Measurements from ENCODE around the gene SHKBP1.

SHKBP1 gene

DNA sequence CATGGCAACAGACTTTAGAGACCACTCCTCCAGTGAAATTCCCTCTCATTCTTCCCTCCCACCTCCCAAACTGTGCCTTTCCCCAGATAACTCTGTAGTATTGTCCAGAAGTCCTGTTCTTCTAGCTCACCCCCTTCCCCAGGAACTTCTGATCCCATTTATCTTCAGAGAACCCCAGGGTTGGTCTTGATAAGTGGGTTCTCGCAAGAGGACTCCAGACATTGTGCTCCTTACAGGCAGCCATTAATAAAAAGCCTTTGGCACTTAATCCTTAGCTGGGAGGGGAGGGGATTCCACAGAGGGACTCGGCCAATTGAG lies 26.4 kb downstream of the SHKBP1 start:
- no peak for DNase-seq (ENCODE audit: low read depth)

DNA sequence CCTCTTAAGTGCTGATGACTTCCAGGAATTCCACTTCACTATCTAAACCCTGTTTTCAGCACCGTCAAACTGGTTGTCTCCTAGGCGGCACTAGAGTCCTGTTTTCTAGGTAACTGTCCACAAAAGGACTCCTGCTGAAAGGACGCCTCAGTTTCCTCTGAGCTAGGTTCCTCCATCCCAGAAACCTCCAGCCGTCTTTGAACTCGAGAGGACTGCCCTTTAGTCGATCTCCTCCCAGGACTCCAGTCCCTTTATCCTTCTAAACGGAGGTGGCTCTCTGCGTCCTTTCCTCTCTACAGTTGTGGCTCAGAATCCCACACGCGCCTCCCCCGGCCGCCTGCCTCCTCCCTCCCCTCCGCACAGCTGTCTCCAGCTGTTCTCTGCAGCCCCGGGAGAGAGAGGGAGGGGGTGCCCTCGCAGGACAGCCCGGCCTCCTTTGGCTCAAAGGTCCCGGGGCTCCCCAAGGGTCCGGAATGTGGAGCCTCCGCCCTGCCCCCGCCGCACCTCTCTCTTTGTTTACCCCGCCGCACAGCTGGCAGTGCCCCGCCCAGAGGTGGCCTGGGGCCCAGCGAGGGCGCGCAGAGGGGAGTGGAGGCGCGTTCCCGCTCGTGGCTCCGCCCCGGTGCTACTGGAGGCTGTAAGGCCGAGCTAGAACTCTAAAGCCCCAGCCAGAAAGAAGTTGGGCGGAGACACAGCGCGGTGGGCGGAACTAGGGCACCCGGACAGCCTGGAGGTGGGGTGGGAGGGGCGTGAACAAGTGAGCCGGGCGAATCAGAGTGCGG lies 26.9 kb downstream of the SHKBP1 start:
- peak; percentile 93 for DNase-seq (ENCODE audit: low read depth)

DNA sequence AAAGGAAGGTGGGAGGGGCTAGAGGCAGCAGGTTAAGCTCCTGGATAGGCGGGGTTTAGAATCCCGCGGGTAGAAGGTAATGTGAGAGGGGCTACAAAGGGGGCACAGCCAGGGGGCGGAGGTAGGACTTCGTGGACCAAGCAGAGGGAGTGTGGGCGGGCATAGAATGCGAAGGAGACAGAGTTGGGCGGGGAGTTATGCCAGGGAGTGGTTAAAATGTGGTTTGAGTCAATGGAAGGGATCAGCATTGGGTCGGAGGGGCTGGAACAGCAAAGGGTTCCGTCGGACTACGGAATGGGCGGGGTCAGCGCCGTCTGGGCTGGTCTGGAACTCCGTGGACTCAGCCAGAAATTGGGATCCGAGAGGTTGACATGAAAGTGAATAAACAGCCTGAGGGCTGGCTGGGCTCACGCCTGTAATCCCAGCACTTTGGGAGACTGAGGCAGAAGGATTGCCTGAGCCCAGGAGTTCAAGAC lies 27.5 kb downstream of the SHKBP1 start:
- no peak for DNase-seq (ENCODE audit: low read depth)

DNA sequence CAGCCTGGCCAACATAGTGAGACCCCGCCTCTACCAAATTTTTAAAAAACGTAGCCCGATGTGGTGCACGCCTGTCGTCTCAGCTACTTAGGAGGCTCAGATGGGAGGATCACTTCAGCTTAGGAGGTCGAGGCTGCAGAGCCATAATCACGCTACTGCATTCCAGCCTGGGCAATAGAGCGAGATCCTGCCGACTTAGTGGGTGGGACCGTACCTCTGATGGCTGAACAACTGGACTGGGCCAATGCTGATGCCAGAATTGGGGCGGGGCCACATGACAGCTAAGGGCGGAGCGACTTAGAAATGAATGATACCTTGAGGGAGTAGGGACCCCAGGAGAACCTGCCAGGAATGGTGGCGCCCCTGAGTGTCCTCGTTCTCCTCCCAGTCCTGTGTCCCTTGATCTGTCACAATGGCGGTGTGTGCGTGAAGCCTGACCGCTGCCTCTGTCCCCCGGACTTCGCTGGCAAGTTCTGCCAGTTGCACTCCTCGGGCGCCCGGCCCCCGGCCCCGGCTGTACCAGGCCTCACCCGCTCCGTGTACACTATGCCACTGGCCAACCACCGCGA lies 28.1 kb downstream of the SHKBP1 start:
- DNase-seq (ENCODE audit: low read depth) = no peak

DNA sequence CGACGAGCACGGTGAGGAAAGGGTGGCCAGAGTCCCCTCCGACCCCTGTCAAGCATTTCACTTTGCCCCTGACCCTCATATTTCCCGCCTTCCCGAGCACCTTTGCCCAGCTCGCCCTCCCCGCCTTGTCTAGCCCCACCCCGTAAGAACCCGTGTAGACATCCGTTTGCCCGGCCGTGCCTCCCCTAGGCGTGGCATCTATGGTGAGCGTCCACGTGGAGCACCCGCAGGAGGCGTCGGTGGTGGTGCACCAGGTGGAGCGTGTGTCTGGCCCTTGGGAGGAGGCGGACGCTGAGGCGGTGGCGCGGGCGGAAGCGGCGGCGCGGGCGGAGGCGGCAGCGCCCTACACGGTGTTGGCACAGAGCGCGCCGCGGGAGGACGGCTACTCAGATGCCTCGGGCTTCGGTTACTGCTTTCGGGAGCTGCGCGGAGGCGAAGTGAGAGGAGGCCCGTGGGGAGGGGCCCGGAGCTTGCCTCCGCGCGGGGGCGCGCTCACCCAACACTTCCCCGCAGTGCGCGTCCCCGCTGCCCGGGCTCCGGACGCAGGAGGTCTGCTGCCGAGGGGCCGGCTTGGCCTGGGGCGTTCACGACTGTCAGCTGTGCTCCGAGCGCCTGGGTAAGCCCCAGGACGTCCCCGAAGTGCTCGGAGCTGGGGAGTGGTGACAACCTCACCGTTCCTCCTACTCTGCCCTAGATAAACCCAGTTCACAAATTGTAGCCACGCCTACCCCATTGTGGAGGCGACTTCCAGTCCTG lies 28.7 kb downstream of the SHKBP1 start:
- peak; percentile 59 for DNase-seq (ENCODE audit: low read depth)

DNA sequence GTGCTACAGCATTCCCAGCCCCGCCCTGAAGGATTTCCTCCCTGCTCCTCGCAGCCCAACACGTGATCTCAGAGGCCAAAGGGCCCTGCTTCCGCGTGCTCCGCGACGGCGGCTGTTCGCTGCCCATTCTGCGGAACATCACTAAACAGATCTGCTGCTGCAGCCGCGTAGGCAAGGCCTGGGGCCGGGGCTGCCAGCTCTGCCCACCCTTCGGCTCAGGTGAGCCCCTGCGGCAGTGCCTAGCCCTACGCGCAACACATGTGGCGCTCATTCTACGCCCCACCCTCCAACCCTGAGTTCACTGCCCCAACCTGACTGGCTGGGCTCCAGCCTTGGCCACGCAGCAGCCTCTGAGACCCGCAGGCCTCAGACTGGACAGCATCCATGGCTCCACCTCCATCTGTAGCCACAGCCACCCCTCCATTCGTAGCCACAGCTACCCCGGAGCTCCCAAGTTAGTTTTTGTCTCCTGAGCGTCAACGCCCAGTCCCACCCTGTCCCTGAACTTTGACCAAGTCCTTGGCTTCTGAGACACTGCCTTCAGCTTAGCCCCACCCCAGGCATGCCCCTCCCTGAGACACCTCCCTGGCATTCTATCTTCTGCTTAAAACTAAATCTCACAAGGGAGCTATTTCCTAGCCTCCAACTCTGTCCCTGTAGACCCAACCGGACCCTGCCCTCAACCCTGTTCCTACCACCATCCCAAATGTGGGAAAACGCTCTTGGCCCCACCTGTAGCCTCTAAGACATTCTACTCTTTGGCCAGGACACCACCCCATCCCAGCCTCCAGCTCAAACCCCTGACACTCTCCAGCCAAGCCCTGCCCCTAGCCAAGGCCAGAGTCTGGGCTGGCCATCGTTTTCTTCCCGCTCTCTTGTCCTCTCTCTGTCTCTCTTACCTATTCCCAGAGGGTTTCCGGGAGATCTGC lies 30.9 kb downstream of the SHKBP1 start:
- no peak for DNase-seq (ENCODE audit: low read depth)

DNA sequence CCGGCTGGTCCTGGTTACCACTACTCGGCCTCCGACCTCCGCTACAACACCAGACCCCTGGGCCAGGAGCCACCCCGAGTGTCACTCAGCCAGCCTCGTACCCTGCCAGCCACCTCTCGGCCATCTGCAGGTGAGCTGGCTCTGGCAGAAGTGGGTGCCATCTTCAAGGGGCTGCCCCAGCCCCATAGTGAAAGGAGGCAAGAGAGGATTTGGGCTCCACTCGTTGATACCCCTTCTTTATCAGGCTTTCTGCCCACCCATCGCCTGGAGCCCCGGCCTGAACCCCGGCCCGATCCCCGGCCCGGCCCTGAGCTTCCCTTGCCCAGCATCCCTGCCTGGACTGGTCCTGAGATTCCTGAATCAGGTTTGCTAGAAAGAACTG lies 31.6 kb downstream of the SHKBP1 start:
- DNase-seq (ENCODE audit: low read depth) = no peak

DNA sequence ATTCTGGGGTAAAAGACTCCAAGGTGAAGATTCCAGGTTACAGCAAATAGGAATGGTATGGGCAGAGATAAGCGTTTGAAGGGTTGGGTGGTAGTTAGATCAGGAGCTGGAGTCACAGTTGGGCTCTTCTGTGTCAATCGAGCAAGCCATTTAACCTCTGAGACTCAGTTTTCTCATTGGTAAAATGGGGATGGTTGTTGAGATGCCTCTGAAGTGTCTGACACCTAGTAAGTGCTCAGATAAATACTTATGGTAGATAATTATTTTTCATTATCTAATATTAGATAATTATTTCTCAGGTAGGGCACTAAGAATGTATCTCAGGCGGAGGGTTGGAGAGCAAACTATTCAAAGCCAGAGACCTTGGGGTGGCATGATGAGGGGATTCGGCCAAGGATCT lies 32.3 kb downstream of the SHKBP1 start:
- no peak for DNase-seq (ENCODE audit: low read depth)

DNA sequence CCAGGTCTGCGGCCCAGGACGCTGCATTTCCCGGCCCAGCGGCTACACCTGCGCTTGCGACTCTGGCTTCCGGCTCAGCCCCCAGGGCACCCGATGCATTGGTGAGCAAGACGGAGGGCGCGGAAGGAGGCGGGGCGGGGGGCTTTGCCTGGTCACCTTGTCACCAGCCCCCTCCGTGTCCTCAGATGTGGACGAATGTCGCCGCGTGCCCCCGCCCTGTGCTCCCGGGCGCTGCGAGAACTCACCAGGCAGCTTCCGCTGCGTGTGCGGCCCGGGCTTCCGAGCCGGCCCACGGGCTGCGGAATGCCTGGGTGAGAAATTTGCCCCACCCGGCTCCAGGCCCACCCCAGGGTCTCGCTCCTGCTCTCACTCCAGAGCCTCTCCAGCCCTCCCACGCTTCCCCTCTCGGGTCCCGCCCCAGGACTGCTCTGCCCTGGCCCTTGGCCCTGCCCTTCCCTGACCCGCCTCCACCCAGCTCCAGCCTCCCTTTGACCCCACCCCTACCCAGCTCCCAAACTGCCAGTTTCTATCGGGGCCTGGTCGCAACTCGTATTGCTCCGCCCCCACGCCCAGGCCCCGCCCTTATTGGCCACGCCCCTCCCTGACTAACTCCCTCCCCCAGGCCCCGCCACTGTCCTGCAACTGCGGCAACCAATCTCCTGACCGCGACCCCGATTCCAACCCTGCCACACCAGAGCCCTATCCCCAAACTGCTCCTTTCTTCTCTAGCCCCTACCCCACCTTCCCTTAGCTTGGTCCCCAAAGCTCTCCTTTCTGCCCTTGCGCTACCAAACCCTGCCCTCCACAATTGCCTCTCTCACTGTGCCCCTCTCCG lies 33.1 kb downstream of the SHKBP1 start:
- DNase-seq (ENCODE audit: low read depth) = peak; percentile 80

DNA sequence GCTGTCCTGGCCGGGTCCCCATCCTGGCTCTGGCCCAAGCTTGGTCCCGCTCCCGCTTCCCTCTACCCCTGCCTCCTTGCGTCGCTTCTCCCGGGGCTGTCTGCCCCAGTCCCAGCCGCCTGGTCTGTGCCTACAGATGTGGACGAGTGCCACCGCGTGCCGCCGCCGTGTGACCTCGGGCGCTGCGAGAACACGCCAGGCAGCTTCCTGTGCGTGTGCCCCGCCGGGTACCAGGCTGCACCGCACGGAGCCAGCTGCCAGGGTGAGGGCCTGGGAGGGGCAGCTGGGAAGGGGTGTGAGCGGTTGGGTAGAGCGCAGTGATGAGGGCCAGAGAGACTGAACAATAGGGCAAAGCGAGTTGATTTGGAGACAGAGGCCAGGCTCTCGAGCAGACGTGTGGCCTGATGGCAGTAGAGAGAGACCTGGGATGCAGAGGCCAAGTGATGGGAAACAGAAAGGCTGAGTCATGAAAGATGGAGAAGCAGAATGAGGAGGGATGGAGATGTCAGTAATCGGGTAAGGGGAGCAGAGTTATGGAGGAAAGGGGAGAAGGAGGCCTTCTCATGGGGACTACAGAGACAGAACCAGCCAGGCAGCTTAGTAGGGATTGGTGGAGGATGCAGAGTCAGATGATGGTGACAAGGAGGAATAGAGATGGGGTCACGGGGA lies 33.9 kb downstream of the SHKBP1 start:
- no peak for DNase-seq (ENCODE audit: low read depth)

DNA sequence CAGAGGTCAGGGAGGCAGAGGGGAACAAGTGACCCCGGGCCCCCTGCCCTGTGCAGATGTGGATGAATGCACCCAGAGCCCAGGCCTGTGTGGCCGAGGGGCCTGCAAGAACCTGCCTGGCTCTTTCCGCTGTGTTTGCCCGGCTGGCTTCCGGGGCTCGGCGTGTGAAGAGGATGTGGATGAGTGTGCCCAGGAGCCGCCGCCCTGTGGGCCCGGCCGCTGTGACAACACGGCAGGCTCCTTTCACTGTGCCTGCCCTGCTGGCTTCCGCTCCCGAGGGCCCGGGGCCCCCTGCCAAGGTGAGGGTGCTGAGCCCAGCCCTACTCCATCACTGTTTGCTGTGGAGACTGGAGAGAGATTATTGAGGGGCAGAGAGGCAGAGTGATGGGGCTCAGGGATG lies 34.4 kb downstream of the SHKBP1 start:
- DNase-seq (ENCODE audit: low read depth) = no peak

DNA sequence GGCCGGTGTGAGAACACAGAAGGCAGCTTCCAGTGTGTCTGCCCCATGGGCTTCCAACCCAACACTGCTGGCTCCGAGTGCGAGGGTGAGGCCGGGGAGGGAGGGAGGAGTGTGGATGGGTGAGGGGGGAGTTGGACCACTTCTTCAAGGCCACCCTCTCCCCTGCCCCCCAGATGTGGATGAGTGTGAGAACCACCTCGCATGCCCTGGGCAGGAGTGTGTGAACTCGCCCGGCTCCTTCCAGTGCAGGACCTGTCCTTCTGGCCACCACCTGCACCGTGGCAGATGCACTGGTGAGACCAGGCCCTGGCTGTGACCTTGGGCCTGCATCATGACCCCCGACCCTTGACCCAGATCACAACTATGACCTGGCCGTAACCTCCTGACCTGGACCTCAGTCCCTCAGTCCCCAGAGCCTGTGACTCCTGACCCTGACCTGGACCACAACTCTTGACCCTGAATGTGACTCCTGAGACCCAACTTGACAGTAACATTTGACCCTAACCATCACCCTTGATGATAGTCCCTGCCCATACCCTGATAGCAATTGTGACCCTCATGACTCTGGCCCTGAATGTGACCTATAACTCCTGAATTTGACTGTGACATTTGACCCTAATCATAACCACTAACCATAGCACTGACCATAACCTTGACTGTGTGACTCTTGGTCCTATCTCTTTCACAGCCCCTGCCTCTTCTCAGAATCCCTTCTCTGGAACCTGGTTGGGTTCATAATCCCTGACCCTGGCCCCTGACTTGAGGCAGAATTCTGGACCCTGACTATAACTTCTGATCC lies 35.4 kb downstream of the SHKBP1 start:
- DNase-seq (ENCODE audit: low read depth) = no peak

DNA sequence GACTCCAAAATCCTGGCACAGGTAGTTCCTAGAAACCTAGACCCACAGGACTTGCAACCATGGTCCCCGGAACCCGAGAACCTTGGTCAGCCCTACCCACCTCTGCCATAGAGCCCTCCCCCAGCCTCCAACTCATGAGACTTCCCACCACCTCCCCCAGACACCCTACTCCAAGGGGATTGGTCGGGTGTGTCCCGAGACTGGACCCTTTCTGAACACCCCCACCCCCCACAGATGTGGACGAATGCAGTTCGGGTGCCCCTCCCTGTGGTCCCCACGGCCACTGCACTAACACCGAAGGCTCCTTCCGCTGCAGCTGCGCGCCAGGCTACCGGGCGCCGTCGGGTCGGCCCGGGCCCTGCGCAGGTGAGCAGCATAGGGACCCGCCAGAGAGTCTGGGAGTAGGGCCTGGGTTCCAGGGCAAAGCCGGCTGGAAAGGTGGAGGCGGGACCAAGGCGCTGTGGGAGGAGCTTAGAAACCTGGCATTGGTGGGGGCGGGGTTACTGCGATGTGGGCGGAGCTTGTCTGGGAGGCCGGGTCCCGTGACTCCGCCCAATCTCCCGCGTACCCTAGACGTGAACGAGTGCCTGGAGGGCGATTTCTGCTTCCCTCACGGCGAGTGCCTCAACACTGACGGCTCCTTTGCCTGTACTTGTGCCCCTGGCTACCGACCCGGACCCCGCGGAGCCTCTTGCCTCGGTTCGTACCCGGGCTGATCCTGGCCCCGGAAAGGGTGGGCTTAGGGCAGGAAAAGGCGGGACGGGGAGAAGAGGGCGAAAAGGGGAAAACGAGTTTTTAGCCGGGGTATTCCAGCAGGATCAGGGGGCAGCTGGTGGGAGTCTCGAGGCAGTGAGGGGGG lies 36.4 kb downstream of the SHKBP1 start:
- DNase-seq (ENCODE audit: low read depth) = peak; percentile 35

DNA sequence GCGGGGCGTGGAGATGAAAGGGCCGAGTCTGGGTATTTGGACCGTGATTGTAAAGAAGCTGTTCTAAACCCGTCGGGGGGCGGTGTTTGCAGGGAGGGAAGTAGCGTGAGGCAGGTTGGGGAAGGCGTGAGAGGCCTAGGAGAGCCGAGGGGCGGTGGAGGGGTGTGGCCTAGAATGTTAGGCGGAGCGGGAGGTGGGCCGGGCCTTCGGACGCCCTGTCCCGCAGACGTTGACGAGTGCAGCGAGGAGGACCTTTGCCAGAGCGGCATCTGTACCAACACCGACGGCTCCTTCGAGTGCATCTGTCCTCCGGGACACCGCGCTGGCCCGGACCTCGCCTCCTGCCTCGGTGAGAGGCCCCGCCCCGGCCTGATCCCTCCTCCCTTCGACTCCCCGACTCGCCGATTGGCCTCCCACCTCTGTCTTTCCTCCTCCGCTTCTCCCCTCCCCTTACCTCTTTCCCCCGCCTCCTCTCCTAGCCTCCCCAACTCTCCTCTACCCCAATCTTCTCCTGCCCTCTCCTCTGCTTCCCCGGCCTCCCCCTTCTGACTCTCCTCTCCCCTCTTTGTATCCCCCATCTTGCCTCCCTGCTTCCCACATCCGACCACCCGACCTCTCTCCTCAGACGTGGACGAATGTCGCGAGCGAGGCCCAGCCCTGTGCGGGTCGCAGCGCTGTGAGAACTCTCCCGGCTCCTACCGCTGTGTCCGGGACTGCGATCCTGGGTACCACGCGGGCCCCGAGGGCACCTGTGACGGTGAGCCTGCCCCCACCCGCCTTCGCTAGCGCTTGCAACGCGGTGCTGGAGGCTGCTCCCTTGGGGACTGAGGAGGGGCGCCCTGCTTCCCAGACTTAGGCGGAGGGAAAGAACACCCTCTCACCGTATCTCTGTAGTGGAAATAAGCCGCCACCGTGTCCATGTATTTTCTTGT lies 37.3 kb downstream of the SHKBP1 start:
- peak; percentile 76 for DNase-seq (ENCODE audit: low read depth)

DNA sequence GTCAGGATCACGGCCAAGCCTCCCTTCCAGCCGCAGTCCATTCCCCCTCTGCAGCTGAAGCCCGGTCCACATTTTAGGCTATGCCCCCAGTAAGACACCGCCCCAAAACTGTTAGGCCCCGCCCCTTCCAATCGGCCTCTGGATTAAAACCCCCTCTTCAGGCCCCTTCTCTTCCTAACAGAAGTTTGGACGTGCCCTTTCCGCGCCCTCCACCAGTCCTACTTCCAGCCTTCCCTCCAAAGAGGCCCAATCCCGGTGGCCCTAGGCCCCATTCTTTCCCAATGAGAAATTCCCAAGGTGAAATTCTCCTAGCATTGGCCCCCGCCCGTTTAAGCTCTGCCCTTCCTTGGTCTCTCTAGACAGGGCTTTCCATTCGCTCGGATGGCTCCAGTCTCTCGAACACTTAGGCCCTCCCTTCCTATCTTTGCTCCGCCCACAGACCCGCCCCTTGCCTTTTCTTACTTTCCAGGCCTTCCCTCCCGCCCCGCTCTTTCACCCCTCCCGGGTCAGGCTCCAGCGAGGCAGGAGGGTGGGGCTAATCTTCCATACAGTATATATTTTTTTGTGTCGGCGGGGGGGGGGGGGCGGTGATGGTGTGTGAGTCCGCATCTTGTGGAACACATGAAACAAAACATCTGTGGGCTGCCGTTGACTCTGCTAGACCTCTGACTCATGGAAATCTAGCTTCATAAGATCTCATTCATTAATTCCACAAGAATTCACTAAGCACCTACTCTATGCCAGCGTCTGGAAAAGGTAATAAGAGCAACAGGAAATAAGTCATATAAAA lies 38.1 kb downstream of the SHKBP1 start:
- DNase-seq (ENCODE audit: low read depth) = peak; percentile 98

DNA sequence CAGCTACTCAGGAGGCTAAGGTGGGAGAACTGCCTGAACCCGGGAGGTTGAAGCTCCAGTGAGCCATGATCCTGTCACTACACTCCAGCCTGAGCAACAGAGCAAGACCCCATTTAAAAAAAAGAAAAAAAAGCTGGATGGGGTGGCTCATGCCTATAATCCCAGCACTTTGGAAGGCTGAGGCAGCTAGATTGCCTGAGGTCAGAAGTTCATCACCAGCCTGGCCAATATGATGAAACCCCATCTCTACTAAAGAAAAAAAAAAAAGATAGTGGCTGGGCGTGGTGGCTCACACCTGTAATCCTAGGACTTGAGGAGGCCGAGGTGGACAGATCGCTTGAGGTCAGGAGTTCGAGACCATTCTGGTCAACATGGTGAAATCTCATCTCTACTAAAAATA lies 39.5 kb downstream of the SHKBP1 start:
- no peak for DNase-seq (ENCODE audit: low read depth)

DNA sequence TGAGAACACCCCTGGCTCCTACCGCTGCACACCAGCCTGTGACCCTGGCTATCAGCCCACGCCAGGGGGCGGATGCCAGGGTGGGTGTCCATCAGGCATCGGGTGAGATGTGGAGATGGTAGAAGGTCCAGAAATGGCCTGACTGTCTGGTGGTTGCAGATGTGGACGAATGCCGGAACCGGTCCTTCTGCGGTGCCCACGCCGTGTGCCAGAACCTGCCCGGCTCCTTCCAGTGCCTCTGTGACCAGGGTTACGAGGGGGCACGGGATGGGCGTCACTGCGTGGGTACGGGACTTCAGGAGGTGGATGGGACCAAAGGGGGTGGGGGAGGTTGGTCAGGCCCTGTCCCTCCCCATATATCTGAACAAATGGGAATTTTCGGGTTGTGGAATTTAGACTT lies 40.3 kb downstream of the SHKBP1 start:
- no peak for DNase-seq (ENCODE audit: low read depth)
